ENCODE measurements around the gene KCNAB1.

DNA sequence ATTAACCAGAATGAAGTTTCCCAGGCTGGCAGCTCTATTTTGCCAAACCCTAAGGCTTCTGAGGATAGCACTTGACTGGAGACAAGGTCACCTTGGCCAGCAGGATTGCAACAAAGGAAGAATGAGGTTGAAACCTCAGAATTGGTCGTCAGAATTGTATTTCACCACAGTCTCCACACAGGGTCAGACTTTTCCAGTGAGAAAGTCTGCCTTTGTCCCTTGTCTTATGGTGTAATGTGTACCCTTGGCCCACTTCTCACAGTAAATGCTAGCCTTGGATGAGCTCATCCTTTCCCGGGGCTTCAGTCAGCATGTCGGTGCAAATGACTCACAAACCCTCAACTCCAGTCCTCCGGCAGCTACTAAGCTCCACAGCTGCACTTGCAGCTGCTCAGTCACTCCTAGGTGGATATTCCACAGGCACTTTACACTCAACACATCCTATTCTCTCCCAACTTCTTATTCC, 414.8 kb downstream of the KCNAB1 start:
- TF ChIP-seq EZH2 (IDR thresholded peaks at IDR 0.05; ENCODE audit: borderline replicate concordance) = no peak
- TF ChIP-seq CTCF (IDR thresholded peaks at IDR 0.05; ENCODE audit: poor library complexity) = peak; percentile 43
- TF ChIP-seq EZH2phosphoT487 (IDR thresholded peaks at IDR 0.05; ENCODE audit: low read depth, severe bottlenecking, unreplicated experiment) = no peak

All from hepatocyte (in vitro differentiated cells).